H1 (cell line): ENCODE measurements around the gene IRX4. TPM values are rescaled to one million over a fixed set of nuclear protein-coding genes. Genes with fewer than 3 reads are reported as not detected.

ENCODE experiments used
- CHD2 ChIP-seq: IDR thresholded peaks from 2 replicates; pipeline ENCODE4 v1.6.1; 2012; ENCODE audit warnings: low read length, improper control_type of control experiment
- NANOG ChIP-seq: IDR thresholded peaks from 2 replicates; pipeline ENCODE4 v1.6.1; 2011; ENCODE audit warnings: low read length, low read depth, mild to moderate bottlenecking, inconsistent platforms; ENCODE audit not compliant: insufficient read depth, poor library complexity, severe bottlenecking
- POLR2AphosphoS5 ChIP-seq: IDR thresholded peaks from 2 replicates; pipeline ENCODE4 v1.6.1; 2011; ENCODE audit warnings: low read depth, low read length
- RXRA ChIP-seq: IDR thresholded peaks from 2 replicates; pipeline ENCODE4 v1.6.1; 2011; ENCODE audit warnings: low read depth, mild to moderate bottlenecking, low read length, moderate library complexity; ENCODE audit not compliant: insufficient read depth
- SAP30 ChIP-seq: fragments of 300-600 bp; sonication (generic); IDR thresholded peaks from 2 replicates; pipeline ENCODE4 v1.7.1; 2012; ENCODE audit warnings: low read length, moderate library complexity, mild to moderate bottlenecking, inconsistent platforms; ENCODE audit not compliant: insufficient read depth, insufficient replicate concordance
- TCF12 ChIP-seq: IDR thresholded peaks from 2 replicates; pipeline ENCODE4 v1.6.1; 2011; ENCODE audit warnings: low read depth, mild to moderate bottlenecking, low read length
- polyA plus RNA-seq, 7 experiments: library from polyadenylated mRNA; depleted of rRNA in 3 of 7; stranded (reverse) in 5 of 7; unstranded in 2 of 7; fragments of >200 nt in 5 of 7; fragments of 200-250 nt in 2 of 7; gene quantifications; 1 replicate in 5 of 7; 2 replicates in 1 of 7; 4 replicates in 1 of 7; pipeline versions ENCODE4 v1.2.1 to v1.2.3, GENCODE V29; 2011 to 2013; ENCODE audit warnings: missing spikeins in 2 of 7, mixed read lengths in 2 of 7
- total RNA-seq: library from RNA; stranded (reverse); fragmentation: NEBNext Ultra II Directional; extraction: Animal tissue kit (Norgen Biotek cat#: 25700); gene quantifications from 2 replicates; pipeline ENCODE4 v1.2.1, GENCODE V29; 2021
- TF ChIP-seq, protein P1 (sequence below), 3 experiments: IDR thresholded peaks; 1 replicate in 2 of 3; 2 replicates in 1 of 3; pipeline versions ENCODE4 v1.5.1 to v1.6.1; 2011; ENCODE audit warnings: low read length in 3 of 3, mild to moderate bottlenecking in 3 of 3, inconsistent platforms in 2 of 3, low read depth in 1 of 3, moderate library complexity in 1 of 3; ENCODE audit not compliant: insufficient read depth in 1 of 3; ENCODE audit errors: control extremely low read depth in 1 of 3

Gene IRX4
- total and polyA plus RNA-seq, 2 of the 8 experiments (the other 6 are each of a cell fraction or from before 2014, with no cell fraction given) = 0.45 to 1.2 TPM

DNA sequence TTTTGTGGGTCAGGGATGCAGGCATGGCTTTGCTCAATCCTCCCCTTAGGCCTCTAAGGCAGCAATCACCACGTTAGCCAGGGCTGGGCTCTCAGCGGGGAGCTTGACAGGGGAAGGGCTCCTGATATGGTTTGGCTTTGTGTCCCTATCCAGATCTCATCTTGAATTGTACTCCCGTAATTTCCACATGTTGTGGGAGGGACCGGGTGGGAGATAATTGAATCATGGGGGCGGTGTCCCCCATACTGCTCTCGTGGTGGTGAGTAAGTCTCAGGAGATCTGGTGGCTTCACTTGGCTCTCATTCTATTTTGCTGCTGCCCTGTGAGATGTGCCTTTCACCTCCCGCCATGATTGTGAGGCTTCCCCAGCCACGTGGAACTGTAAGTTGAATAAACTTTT is 11.5 kb upstream of the IRX4 start (continued):
- TF ChIP-seq, protein P1, sequence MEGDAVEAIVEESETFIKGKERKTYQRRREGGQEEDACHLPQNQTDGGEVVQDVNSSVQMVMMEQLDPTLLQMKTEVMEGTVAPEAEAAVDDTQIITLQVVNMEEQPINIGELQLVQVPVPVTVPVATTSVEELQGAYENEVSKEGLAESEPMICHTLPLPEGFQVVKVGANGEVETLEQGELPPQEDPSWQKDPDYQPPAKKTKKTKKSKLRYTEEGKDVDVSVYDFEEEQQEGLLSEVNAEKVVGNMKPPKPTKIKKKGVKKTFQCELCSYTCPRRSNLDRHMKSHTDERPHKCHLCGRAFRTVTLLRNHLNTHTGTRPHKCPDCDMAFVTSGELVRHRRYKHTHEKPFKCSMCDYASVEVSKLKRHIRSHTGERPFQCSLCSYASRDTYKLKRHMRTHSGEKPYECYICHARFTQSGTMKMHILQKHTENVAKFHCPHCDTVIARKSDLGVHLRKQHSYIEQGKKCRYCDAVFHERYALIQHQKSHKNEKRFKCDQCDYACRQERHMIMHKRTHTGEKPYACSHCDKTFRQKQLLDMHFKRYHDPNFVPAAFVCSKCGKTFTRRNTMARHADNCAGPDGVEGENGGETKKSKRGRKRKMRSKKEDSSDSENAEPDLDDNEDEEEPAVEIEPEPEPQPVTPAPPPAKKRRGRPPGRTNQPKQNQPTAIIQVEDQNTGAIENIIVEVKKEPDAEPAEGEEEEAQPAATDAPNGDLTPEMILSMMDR (IDR thresholded peaks at IDR 0.05; ENCODE audit: control extremely low read depth in 1 of 3, insufficient read depth in 1 of 3, low read depth in 1 of 3, low read length in 3 of 3) = no peak
- TF ChIP-seq POLR2AphosphoS5 (no peak), SAP30 (no peak), TCF12 (no peak), RXRA (no peak), CHD2 (no peak), NANOG (no peak)
